Inflammatory macrophage treated with lipopolysaccharide for 1 hour (primary cell): ENCODE measurements around the gene IFNA10.
A peak's percentile ranks its signal among the peaks of the same experiment; 100 is the strongest.
"Not testable (repeated sequence)": the region's sequence is repeated elsewhere in the genome, so short reads cannot be mapped to it uniquely, and the experiment has no call there.

Experiments
- DNase-seq, 2 donors: peaks; one replicate each; pipeline ENCODE4 v3.0.0-alpha.2; 2020 to 2022

Gene IFNA10

GRCh38 chr9:21207043-21207442, at the start of gene IFNA10:
Gene IFNA10, minus strand, starts transcription at chr9:21207143. Its CDS starts 46 bp downstream, at chr9:21207097.
- DNase-seq = not testable (repeated sequence)

- DNase-seq = no peak
Measured at GRCh38 chr9:21255538-21256212, 48.7 kb upstream of the IFNA10 start.

DNA sequence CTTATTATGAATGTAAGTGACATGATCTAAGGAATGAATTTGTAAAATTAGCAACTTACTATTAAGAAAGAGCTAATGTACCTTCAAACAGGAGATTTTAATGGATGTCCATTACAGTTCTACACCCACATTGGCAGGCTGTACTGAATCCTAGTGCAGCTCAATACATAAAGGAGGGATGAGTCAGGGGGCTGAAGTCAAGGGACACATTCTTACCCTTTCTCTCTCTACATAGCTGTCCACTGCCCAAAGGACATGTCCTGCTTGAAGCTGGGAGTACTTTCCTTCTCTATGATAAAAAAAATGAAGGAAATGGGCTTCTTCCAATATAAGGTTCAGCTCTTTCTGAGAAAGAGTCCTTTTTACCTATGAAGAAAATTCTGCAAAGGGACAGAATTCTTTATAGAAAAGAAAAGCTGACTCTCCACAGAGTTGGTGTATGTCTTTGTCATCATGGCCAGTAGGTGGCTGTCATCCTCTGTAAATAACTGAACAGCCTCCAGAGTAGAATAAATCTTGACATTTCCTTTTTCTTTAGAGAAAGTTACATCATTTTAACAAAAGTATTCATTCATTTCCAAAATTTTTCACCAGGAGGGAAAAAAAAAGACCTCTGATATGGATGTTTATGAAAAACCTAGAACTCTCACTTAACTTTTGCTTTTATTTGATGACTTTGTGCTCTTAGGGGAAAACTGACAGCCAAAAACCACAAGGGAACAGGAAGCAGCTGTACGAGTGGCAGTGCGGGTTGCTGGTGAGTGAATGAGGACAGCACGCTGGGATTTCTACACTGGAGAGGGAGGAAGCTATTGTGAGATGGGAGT, 46.0 kb upstream of the IFNA10 start:
- DNase-seq = peak; percentile 74 to 75

DNA sequence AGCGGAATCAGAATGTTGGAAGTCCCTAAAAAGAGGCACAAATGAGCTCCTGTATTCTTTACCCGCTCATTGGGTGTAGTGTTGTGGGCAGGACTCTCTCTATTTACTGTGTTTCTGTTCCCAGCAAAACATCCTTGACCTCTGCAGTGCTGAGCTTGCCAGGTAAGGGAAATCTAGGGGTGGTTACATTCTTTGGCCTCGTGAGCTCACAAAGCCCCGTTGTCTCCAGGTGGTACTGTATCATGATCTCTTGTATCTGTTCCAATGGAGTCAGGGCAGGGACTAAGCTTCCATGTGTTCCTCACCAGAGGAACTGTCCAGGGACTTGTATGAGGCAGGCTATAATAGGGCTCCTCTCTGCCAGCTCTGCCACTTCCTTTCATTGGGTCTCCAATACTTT, 44.7 kb upstream of the IFNA10 start:
- DNase-seq = no peak

GRCh38 chr9:21251190-21251589, 44.2 kb upstream of the IFNA10 start:
- DNase-seq = no peak

DNA sequence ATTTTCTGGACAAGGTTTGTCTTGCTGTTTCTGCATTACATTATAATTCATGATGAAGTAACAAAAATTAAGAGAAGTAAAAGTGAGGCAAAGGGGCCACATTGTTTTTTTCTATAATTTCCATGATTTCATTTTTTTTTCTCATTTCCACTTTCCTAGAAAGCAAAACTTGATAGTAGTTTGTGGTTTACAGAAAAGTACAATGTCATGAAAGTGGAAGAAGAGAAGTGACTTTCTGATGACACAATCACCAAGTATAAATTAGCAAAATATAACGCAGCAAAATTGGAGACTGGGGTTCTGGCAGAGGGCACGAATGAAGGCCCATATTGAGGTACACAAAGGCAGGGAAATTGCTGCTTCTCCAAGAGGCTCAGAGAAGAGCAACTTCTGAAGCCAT, 37.9 kb upstream of the IFNA10 start:
- DNase-seq = peak; percentile 68 to 73

GRCh38 chr9:21239911-21240310, 33.0 kb upstream of the IFNA10 start, which contains the start of gene IFNA14:
Gene IFNA14, minus strand, starts transcription at chr9:21240005. Its CDS starts 70 bp downstream, at chr9:21239935.
- peak; percentile 51 to 72 for DNase-seq

DNA sequence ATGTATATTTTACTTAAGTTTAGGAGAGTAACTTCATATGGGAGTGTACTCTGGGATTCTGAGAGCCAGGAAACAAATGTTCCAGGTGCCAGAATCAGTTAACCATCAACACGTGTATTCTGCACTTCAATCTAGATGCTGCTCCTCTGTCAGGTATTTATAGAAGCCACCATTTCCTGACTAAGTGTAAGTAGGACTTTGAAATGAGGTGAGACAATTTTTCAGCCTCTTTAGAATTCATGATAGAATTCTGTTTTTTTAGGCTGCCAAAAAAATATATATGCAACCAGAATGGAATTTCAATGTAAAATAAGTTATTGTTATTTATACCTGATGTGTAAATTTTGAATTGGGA, 29.4 kb upstream of the IFNA10 start:
- not testable (repeated sequence) for DNase-seq

DNA sequence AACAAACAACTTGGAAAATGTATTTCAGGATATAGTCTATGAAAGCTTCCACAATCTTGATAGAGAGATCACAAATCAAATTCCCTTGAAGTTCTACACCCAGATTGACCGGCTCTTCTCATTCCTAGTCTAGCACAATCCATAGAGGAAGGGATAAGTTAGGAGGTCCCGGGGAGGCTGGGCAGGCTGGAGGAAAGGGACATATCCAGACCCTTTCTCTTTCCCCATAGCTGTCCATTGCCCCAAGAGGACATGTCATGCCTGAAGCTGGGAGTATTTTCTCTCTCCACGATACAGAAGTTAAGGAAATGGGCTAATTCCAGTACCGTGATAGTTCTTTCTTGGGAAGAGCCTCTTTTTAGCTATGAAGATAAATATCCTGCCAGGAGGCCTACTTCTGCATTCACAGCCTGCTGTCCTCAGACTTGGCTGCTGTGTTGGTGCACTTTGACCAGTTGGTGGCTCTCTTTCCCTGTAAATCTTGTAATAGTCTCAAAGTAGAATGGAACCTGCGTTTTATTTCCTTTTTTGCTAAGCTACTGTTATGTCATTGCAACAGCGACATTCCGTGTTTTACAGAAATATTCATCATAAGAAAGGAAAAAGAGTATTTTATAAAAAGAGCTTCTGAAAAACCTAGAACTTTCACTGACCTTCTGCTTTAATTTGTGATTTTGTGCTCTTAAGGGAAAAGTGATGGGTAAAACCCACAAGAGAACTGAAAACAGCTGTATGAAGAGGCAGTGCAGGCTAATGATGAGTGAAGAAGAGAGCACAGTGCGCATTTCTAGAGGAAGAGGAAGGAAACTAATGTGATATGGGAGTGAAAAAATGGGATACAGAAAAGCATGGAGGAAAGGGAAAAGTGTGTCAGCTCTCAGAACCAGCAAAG, 28.8 kb upstream of the IFNA10 start:
- peak; percentile 58 to 79 for DNase-seq

DNA sequence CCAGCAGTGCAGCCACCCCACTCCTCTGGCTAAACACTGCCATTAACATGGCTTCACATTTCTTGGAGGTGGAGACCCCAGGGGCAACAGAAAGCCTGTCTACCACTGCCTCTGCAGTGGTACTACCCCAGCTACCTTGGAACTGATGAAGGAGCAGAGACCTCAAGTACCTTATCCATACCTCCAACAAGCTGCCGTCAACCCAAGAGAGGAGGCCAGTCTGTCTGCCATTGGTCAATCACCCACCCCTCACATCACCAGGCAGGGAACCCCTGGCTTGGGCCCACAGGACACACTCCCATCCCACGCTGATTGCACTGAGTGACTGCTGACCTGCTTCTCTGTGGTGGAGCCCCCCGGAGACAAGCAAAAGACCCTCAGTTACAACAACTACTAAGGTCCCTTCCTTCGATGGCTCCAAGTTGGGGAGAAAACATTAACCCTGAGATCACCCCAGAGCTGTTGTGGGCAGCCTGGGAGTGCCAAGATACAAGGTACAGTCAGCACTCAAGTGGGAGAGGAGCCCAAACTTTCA, 27.3 kb upstream of the IFNA10 start:
- no peak for DNase-seq

GRCh38 chr9:21233258-21233657, 26.3 kb upstream of the IFNA10 start:
- DNase-seq = no peak

DNA sequence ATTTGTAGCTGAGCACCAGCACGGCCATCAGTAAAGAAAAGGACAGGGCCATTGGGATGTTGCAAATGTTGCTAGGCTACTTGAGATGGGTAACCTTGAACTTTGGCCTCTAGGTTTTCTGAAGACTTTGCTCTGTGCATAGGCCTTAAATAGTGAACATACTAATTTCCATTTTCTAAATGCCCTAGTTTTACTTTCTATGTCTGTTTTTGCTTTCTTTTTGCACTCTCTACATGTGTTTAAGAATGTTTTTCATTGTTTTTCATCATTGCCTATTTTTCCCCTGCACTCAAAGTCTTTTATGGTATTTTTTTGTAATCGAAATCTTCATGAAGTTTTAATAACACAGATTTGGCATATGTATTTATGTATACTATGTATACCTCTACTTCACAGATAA, 21.2 kb upstream of the IFNA10 start, which contains the start of gene IFNA17:
TSS of gene IFNA17 (minus strand) at position 101 of the 400 bp plus-strand sequence. CDS start at position 52, 49 bp downstream.
- DNase-seq = no peak

- DNase-seq = not testable (repeated sequence)
Measured at GRCh38 chr9:21217211-21217610, 10.3 kb upstream of the IFNA10 start, which contains the start of gene IFNA16. Gene IFNA16, minus strand, starts transcription at chr9:21217311. Its CDS starts 6 bp downstream, at chr9:21217305.

- DNase-seq = peak; percentile 33 to 57
Measured at GRCh38 chr9:21213411-21214326, 6.7 kb upstream of the IFNA10 start.

- DNase-seq = not testable (repeated sequence)
Measured at GRCh38 chr9:21212160-21212559, 5.2 kb upstream of the IFNA10 start.

GRCh38 chr9:21210782-21211181, 3.8 kb upstream of the IFNA10 start:
- DNase-seq = not testable (repeated sequence)

- DNase-seq = no peak
Measured at GRCh38 chr9:21210311-21210710, 3.4 kb upstream of the IFNA10 start.

- DNase-seq = no peak
Measured at GRCh38 chr9:21205204-21205603, 1.7 kb downstream of the IFNA10 start.

- not testable (repeated sequence) for DNase-seq
Measured at GRCh38 chr9:21202105-21202504, 4.8 kb downstream of the IFNA10 start, which contains the start of gene IFNA7. Gene IFNA7, minus strand, starts transcription at chr9:21202205. Its CDS starts 40 bp downstream, at chr9:21202165.

DNA sequence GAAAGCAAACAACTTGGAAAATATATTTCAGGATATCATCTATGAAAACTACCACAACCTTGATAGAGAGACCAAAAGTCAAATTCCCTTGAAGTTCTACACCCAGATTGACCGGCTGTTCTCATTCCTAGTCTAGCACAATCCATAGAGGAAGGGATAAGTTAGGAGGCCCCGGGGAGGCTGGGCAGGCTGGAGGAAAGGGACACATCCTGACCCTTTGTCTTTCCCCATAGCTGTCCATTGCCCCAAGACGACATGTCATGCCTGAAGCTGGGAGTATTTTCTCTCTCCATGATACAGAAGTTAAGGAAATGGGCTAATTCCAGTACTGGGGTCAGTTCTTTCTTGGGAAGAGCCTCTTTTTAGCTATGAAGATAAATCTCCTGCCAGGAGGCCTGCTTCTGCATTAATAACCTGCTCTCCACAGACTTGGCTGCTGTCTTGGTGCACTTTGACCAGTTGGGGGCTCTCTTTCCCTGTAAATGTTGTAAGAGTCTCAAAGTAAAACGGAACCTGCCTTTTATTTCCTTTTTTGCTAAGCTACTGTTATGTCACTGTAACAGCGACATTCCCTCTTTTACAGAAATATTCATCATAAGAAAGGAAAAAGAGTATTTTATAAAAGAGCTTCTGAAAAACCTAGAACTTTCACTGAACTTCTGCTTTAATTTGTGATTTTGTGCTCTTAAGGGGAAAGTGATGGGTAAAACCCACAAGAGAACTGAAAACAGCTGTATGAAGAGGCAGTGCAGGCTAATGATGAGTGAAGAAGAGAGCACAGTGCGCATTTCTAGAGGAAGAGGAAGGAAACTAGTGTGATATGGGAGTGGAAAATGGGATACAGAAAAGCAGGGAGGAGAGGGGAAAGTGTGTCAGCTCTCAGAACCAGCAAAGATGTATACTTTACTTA, 11.8 kb downstream of the IFNA10 start:
- peak; percentile 51 to 65 for DNase-seq
